HepG2 (cell line): ENCODE measurements around the gene GRIN3A. TPM values are rescaled to one million over a fixed set of nuclear protein-coding genes. Genes with fewer than 3 reads are reported as not detected.

Experiments
- ATAC-seq: fragments of 200-7000 bp; cut with Tn5 transposase; 3 replicates; pipeline ENCODE4 v1.9.1; 2020; ENCODE audit warnings: mild to moderate bottlenecking, moderate library complexity
- BruUV-seq: library from RNA; stranded (reverse); fragments of 400-500 nt; replicated peaks from 2 replicates; lab custom pipeline; 2021; lab: Mats Ljungman, UMichigan
- CTCF ChIA-PET: fragments of 300-600 bp; formaldehyde crosslinking; extraction: SDS; loops from one replicate; lab custom pipeline; 2021; ENCODE audit warnings: low total read pairs, inconsistent platforms, low intra/inter-chr PET ratio; lab: Yijun Ruan, JAX
- POLR2A ChIA-PET: fragments of 350-600 bp; sonication (Branson Sonifier 250); formaldehyde crosslinking; loops from one replicate; lab custom pipeline; 2020; ENCODE audit warnings: antibody characterized with exemption, inconsistent platforms; lab: Yijun Ruan, JAX
- DNase-seq: peaks from one replicate; pipeline ENCODE4 v3.0.0-alpha.2; 2015; ENCODE audit warnings: low spot score
- FAIRE-seq: peaks from 3 replicates; lab custom pipeline; 2011; peaks lifted over from hg19 to GRCh38; lab: Jason Lieb, UNC
- H2AFZ ChIP-seq: one replicate; pipeline ENCODE4 v1.6.1; 2011; ENCODE audit warnings: low read length, inconsistent platforms
- H3K27ac ChIP-seq: fragments of 300-600 bp; 3 replicates; pipeline ENCODE4 v1.8.0; 2011; ENCODE audit warnings: mixed run types, mild to moderate bottlenecking, mixed read lengths, low read length, inconsistent platforms; ENCODE audit not compliant: insufficient read depth; ENCODE audit errors: extremely low read length
- H3K27me3 ChIP-seq, 2 experiments: fragments of 200-600 bp in 1 of 2; 2 replicates in 1 of 2; 3 replicates in 1 of 2; pipeline versions ENCODE4 v1.6.0 to v1.8.0; 2011; ENCODE audit warnings: low read length in 2 of 2, mild to moderate bottlenecking in 2 of 2, moderate library complexity in 2 of 2, inconsistent platforms in 1 of 2; ENCODE audit not compliant: insufficient read depth in 2 of 2, control insufficient read depth in 1 of 2
- H3K36me3 ChIP-seq, 2 experiments: fragments of 200-600 bp in 1 of 2; replicated peaks in 1 of 2; 2 replicates in 1 of 2; 3 replicates in 1 of 2; pipeline versions ENCODE4 v1.5.1 to v1.8.0; 2011; ENCODE audit warnings: low read length in 2 of 2, inconsistent platforms in 1 of 2; ENCODE audit not compliant: insufficient read depth in 2 of 2, control insufficient read depth in 1 of 2
- H3K4me1 ChIP-seq: 2 replicates; pipeline ENCODE4 v1.5.1; 2012; ENCODE audit warnings: low read length, inconsistent platforms; ENCODE audit not compliant: insufficient read depth
- H3K4me2 ChIP-seq: 2 replicates; pipeline ENCODE4 v1.6.0; 2011; ENCODE audit warnings: low read depth, low read length, inconsistent platforms
- H3K4me3 ChIP-seq, 3 experiments: fragments of 200-600 bp in 1 of 3; sonication (generic), shearing (Covaris generic) in 1 of 3; replicated peaks in 1 of 3; 2 replicates each; pipeline ENCODE4 v1.5.1; 2011 to 2016; ENCODE audit warnings: low read length in 3 of 3, inconsistent platforms in 2 of 3, low read depth in 2 of 3, mild to moderate bottlenecking in 2 of 3, control low read depth in 1 of 3, mixed read lengths in 1 of 3; ENCODE audit not compliant: insufficient read depth in 1 of 3
- H3K79me2 ChIP-seq: one replicate; pipeline ENCODE4 v1.6.1; 2011; ENCODE audit warnings: low read length, inconsistent platforms; ENCODE audit not compliant: insufficient read depth
- H3K9ac ChIP-seq: 2 replicates; pipeline ENCODE4 v1.6.0; 2011; ENCODE audit warnings: mild to moderate bottlenecking, low read depth, low read length, inconsistent platforms; ENCODE audit not compliant: insufficient read depth
- H3K9me3 ChIP-seq: 2 replicates; pipeline ENCODE4 v1.5.1; 2012; ENCODE audit warnings: mild to moderate bottlenecking, low read length
- H4K20me1 ChIP-seq: 2 replicates; pipeline ENCODE4 v1.6.0; 2011; ENCODE audit warnings: inconsistent platforms, mild to moderate bottlenecking, low read length, moderate library complexity; ENCODE audit not compliant: insufficient read depth
- E2F1 ChIP-seq: sonication (generic); formaldehyde crosslinking; IDR thresholded peaks from 2 replicates; pipeline ENCODE4 v1.5.0; 2020; ENCODE audit warnings: missing genetic modification reagents
- EED ChIP-seq: sonication (generic); formaldehyde crosslinking; IDR thresholded peaks from 2 replicates; pipeline ENCODE4 v1.5.0; 2020; ENCODE audit warnings: mild to moderate bottlenecking, missing genetic modification reagents
- FLYWCH1 ChIP-seq: sonication (generic); formaldehyde crosslinking; IDR thresholded peaks from 2 replicates; pipeline ENCODE4 v1.8.1; 2023; ENCODE audit warnings: mild to moderate bottlenecking, missing genetic modification reagents
- GATAD2A ChIP-seq: IDR thresholded peaks from 2 replicates; pipeline ENCODE4 v1.6.1; 2016
- MZF1 ChIP-seq: sonication (generic); formaldehyde crosslinking; IDR thresholded peaks from 2 replicates; pipeline ENCODE4 v1.8.1; 2023; ENCODE audit warnings: mild to moderate bottlenecking, missing genetic modification reagents, borderline replicate concordance
- POLR2G ChIP-seq: fragments of 200-400 bp; formaldehyde crosslinking; IDR thresholded peaks from 2 replicates; pipeline ENCODE4 v1.6.1; 2018; ENCODE audit warnings: mild to moderate bottlenecking, low read depth, low read length, moderate library complexity
- ZBTB46 ChIP-seq: sonication (generic); formaldehyde crosslinking; IDR thresholded peaks from 2 replicates; pipeline ENCODE4 v1.4.0; 2020; ENCODE audit warnings: mild to moderate bottlenecking, missing genetic modification reagents, borderline replicate concordance
- ZNF407 ChIP-seq: sonication (generic); formaldehyde crosslinking; IDR thresholded peaks from one replicate; pipeline ENCODE4 v1.5.1; 2020; ENCODE audit warnings: mild to moderate bottlenecking, missing genetic modification reagents; ENCODE audit errors: not compliant biosample characterization
- WGBS: methylation state at CpG from one replicate; pipeline ENCODE4 v1.1.6; 2017; ENCODE audit warnings: low lambda C conversion rate; 5-methylcytosine and 5-hydroxymethylcytosine counted together
- in situ Hi-C: cut with HindIII; loops from 2 replicates; pipeline ENCODE4 v1.10.0; 2017; ENCODE audit warnings: low pct_unique_long_range_greater_than_20kb; ENCODE audit not compliant: extremely low pct_ligation_motif_present
- intact Hi-C: fragments of 100-400 bp; cut with micrococcal nuclease; formaldehyde crosslinking; loops from one replicate; pipeline ENCODE4 v1.10.0; 2022; ENCODE audit not compliant: unreplicated experiment
- polyA plus RNA-seq, 8 experiments: library from polyadenylated mRNA; depleted of rRNA in 3 of 8; stranded (reverse) in 7 of 8; unstranded in 1 of 8; fragments of >200 nt; fragmentation: Illumina TruSeq in 4 of 8; extraction: Trizol in 4 of 8; gene quantifications; 2 replicates each; pipeline versions ENCODE4 v1.2.1 to v1.2.3, GENCODE V29; 2011 to 2016; ENCODE audit warnings: low read depth in 4 of 8, missing spikeins in 1 of 8, mixed read lengths in 1 of 8; ENCODE audit not compliant: insufficient read depth in 1 of 8
- total RNA-seq, 5 experiments: library from RNA; depleted of rRNA; stranded (reverse); fragments of >200 nt; fragmentation: Illumina TruSeq; extraction: Trizol; gene quantifications; 2 replicates each; pipeline ENCODE4 v1.2.3, GENCODE V29; 2016; ENCODE audit warnings: low read depth in 1 of 5

Gene GRIN3A
- total and polyA plus RNA-seq, 2 of the 13 experiments (the other 11 are each of a cell fraction or from before 2014, with no cell fraction given): not detected

- WGBS: 19% methylated on average over 4 of the region's 4 CpGs
- in situ Hi-C loops: no loop called here
- no peak for TF ChIP-seq GATAD2A (CRISPR knock-in tag)
- TF ChIP-seq FLYWCH1 (CRISPR knock-in tag): no peak
- no peak for TF ChIP-seq POLR2G
- TF ChIP-seq EED (CRISPR knock-in tag): no peak
- no peak for TF ChIP-seq E2F1 (CRISPR knock-in tag)
- no peak for TF ChIP-seq ZNF407 (CRISPR knock-in tag)
- TF ChIP-seq ZBTB46 (CRISPR knock-in tag): no peak
- TF ChIP-seq MZF1: no peak
- H3K4me1 ChIP-seq: no peaks in the 10 kb centered on the region
- ChIA-PET CTCF (no interaction called here), POLR2A (no interaction called here)
- DNase-seq (no peak), FAIRE-seq (no peak), ATAC-seq (no peak)
- no TSS peak for BruUV-seq
- no peak overlapping the region for H2AFZ ChIP-seq
- no peak overlapping the region for H3K27ac ChIP-seq
- H3K27me3 ChIP-seq: no peaks in the 10 kb centered on the region
- no peaks in the 10 kb centered on the region for H3K9me3 ChIP-seq
- no peak overlapping the region for H3K4me3 ChIP-seq
- no peaks in the 10 kb centered on the region for H3K79me2 ChIP-seq
- H3K9ac ChIP-seq: no peak overlapping the region
- no peak overlapping the region for H3K4me2 ChIP-seq
- no peaks in the 10 kb centered on the region for H3K36me3 ChIP-seq
- no peaks in the 10 kb centered on the region for H4K20me1 ChIP-seq
- intact Hi-C loops: no loop called here
Observed at GRCh38 chr9:101778332-101778731, 39.9 kb upstream of the GRIN3A start.
